GM12864 (cell line): ENCODE results near the gene NINJ1.

Experiments used
- DNase-seq: peaks from one replicate; pipeline ENCODE4 v3.0.0-alpha.2; 2011; ENCODE audit warnings: low read depth
- H3K4me3 ChIP-seq: 2 replicates; pipeline ENCODE4 v1.5.1; 2011; ENCODE audit warnings: mild to moderate bottlenecking, low read depth, low read length, control low read depth
- TF ChIP-seq, protein P1 (sequence below): IDR thresholded peaks from 2 replicates; pipeline ENCODE4 v1.5.1; 2011; ENCODE audit warnings: low read depth, mild to moderate bottlenecking, moderate library complexity, low read length, control low read depth, inconsistent platforms; ENCODE audit errors: missing control alignments

The NINJ1 gene

DNA sequence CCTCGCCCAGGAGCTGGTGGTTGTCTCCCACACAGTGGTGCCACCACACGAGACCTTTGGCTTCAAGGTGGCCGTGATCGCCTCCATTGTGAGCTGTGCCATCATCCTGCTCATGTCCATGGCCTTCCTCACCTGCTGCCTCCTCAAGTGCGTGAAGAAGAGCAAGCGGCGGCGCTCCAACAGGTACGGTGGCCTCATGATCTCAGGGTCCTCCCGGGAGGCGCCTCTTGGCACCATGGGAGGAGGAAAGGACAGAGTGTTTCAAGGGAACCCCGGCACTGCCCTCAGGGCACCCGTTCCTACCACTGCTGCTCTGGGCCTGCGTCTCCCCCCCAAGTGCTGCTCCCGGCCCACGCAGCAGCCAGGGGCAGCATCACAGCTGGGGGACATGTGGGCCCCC lies 56.2 kb downstream of the NINJ1 start:
- H3K4me3 ChIP-seq = no peak overlapping the region
- TF ChIP-seq, protein P1, sequence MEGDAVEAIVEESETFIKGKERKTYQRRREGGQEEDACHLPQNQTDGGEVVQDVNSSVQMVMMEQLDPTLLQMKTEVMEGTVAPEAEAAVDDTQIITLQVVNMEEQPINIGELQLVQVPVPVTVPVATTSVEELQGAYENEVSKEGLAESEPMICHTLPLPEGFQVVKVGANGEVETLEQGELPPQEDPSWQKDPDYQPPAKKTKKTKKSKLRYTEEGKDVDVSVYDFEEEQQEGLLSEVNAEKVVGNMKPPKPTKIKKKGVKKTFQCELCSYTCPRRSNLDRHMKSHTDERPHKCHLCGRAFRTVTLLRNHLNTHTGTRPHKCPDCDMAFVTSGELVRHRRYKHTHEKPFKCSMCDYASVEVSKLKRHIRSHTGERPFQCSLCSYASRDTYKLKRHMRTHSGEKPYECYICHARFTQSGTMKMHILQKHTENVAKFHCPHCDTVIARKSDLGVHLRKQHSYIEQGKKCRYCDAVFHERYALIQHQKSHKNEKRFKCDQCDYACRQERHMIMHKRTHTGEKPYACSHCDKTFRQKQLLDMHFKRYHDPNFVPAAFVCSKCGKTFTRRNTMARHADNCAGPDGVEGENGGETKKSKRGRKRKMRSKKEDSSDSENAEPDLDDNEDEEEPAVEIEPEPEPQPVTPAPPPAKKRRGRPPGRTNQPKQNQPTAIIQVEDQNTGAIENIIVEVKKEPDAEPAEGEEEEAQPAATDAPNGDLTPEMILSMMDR = no peak
- DNase-seq = no peak

DNA sequence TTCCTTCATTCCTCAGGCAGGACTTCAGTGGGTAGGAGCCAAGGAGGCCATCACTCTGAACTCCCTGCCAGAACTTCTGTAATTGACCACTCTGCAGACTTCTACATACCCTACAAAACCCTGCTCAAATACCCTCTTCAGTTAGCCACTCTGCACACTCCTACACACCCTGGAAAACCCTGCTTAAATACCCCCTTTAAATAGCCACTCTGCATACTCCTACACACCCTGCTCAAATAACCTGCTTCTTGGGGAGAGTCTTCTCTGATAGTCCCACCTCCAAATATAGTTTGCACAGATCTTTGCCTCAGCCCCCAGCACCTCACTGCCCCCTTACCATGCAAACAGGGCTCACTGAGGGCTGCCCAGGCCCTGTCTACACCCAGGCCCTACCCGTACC lies 56.7 kb downstream of the NINJ1 start:
- TF ChIP-seq, protein P1 = no peak
- H3K4me3 ChIP-seq = no peak overlapping the region
- no peak for DNase-seq

DNA sequence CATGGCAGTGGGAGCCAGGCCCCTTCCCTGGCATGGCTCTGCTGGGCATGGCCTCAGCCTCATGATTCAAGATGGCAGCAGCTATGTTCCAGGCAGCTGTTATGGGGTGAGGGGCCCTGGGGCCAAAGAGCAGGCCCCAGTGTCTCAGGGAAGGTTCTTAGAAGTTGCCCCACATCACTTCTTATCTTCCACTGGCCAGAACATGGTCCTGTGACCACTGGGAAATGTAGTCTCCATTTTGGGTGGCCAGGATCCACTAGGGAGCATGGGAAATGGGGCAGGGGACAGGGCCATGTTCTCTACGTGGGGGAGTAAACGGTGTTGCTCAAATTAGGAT lies 57.3 kb downstream of the NINJ1 start:
- TF ChIP-seq, protein P1 = no peak
- DNase-seq = no peak

GRCh38 chr9:93076101-93076791 lies 57.8 kb downstream of the NINJ1 start:
- no peak for DNase-seq
- TF ChIP-seq, protein P1 = no peak
- H3K4me3 ChIP-seq = no peak overlapping the region

More for the DNA sequence above, 57.3 kb downstream of the NINJ1 start:
- no peak overlapping the region for H3K4me3 ChIP-seq

DNA sequence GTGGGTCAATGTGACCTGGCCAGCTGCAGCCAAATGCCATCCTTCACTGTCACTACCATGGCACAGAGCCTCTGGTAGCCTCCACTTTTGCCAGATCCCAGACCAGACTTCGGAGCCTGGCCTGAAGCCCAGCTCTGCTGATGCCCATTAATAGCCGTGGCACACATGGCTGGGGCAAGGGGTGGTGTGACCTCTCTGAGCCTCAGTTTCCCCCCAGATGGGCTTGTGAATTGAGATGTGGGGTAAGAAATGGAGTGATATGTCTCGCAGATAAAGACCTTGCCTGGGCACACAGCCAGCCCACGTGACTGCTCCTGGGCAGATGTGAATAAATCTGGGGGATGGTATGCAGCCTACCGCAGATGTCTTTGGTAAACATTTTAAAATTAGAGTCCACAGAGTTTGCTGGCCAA lies 61.7 kb downstream of the NINJ1 start:
- H3K4me3 ChIP-seq = no peak overlapping the region
- TF ChIP-seq, protein P1 = no peak
- no peak for DNase-seq
